SU-DHL-6 (cell line): ENCODE results near the gene CTPS1.

Experiments used
- H2AFZ ChIP-seq: fragments of 200-600 bp; sonication (generic); 2 replicates; pipeline ENCODE4 v1.6.1; 2014; ENCODE audit warnings: low read depth, mild to moderate bottlenecking, moderate library complexity, mixed read lengths, antibody characterized with exemption, low read length; ENCODE audit not compliant: severe bottlenecking
- H3F3A ChIP-seq: fragments of 200-600 bp; shearing (Covaris generic); 2 replicates; pipeline ENCODE4 v1.6.0; 2016; ENCODE audit warnings: antibody characterized with exemption, mild to moderate bottlenecking; ENCODE audit not compliant: insufficient read depth
- H3K27ac ChIP-seq: fragments of 200-600 bp; sonication (generic); 2 replicates; pipeline ENCODE4 v1.5.1; 2016; ENCODE audit warnings: low read depth, mild to moderate bottlenecking, low read length, moderate library complexity, mixed read lengths
- H3K27me3 ChIP-seq: fragments of 200-600 bp; sonication (generic), shearing (Covaris generic); 2 replicates; pipeline ENCODE4 v1.6.0; 2014; ENCODE audit warnings: mild to moderate bottlenecking, low read length
- H3K36me3 ChIP-seq: fragments of 200-600 bp; sonication (generic); 2 replicates; pipeline ENCODE4 v1.6.1; 2014; ENCODE audit warnings: mild to moderate bottlenecking, low read length, mixed read lengths
- H3K4me2 ChIP-seq: fragments of 300-600, 200-600 bp; shearing (Covaris generic), sonication (generic); 2 replicates; pipeline ENCODE4 v1.6.0; 2014; ENCODE audit warnings: low read length, low read depth, mild to moderate bottlenecking; ENCODE audit not compliant: poor library complexity, severe bottlenecking
- H3K4me3 ChIP-seq: fragments of 200-600 bp; sonication (generic); 2 replicates; pipeline ENCODE4 v1.5.1; 2014; ENCODE audit warnings: antibody characterized with exemption, low read length, mild to moderate bottlenecking, mixed read lengths; ENCODE audit not compliant: insufficient read depth, poor library complexity, severe bottlenecking
- H3K79me2 ChIP-seq: fragments of 200-600 bp; sonication (generic); 2 replicates; pipeline ENCODE4 v1.6.1; 2014; ENCODE audit warnings: mild to moderate bottlenecking, low read length, moderate library complexity; ENCODE audit not compliant: insufficient read depth
- H3K9ac ChIP-seq: fragments of 200-600 bp; sonication (generic); 2 replicates; pipeline ENCODE4 v1.7.0; 2014; ENCODE audit warnings: mild to moderate bottlenecking, low read length
- H3K9me2 ChIP-seq: fragments of 200-600 bp; sonication (generic); replicated peaks from 2 replicates; pipeline ENCODE4 v1.6.1; 2014; ENCODE audit warnings: low read length; ENCODE audit not compliant: insufficient read depth
- H3K9me3 ChIP-seq: fragments of 200-600 bp; sonication (generic); 2 replicates; pipeline ENCODE4 v1.6.1; 2014; ENCODE audit warnings: low read length, mixed read lengths; ENCODE audit not compliant: insufficient read depth
- H4K20me1 ChIP-seq: fragments of 200-600 bp; sonication (generic); 2 replicates; pipeline ENCODE4 v1.6.1; 2014; ENCODE audit warnings: low read depth, mild to moderate bottlenecking, antibody characterized with exemption, low read length, moderate library complexity, mixed read lengths
- EZH2phosphoT487 ChIP-seq: fragments of 200-600 bp; sonication (generic), shearing (Covaris generic); conservative IDR thresholded peaks from 2 replicates; pipeline ENCODE4 v1.6.1; 2018; ENCODE audit warnings: mild to moderate bottlenecking, antibody characterized with exemption, low read length, moderate library complexity, mixed read lengths
- TF ChIP-seq, protein P1 (sequence below): fragments of 200-600 bp; sonication (generic); IDR thresholded peaks from one replicate; pipeline ENCODE4 v1.5.1; 2017; ENCODE audit warnings: antibody characterized with exemption, mild to moderate bottlenecking, low read length, moderate library complexity; ENCODE audit not compliant: insufficient read depth, poor library complexity, severe bottlenecking

Gene CTPS1

DNA sequence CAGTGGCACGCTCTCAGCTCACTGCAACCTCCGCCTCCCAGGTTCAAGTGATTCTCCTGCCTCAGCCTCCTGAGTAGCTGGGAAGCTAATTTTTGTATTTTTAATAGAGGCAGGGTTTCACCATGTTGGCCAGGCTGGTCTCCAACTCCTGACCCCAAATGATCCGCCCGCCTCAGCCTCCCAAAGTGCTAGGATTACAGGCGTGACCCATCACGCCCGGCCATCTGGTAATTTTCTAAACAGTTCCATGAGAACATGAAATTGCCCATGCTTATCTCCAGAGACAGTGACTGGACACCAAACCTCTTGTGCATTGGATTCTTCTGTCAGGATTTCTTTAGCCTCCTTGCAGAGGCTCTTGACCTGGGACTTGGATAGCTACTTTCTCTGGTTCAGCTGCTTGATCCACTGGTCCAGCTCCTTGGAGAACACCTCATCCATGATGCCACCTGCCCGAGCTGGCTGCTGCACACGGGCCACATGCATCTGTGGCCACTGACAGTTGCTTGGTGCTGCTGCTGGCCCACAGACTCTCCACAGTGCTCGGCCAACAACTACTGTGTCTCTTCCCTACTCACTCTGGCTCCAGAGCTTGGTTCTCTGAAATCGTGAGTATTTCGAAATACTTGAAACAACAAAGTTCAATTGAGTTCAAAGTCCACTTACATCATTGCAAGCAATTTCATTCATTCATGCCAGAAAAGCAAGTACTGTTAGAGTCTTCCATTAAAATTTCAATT lies 40.0 kb upstream of the CTPS1 start:
- Histone ChIP-seq H3K9me2 (no peaks in the 10 kb centered on the region), H2AFZ (no peak overlapping the region), H3K4me3 (no peak overlapping the region), H3K9me3 (no peaks in the 10 kb centered on the region), H3K4me2 (no peak overlapping the region), H3F3A (no peaks in the 10 kb centered on the region), H3K27me3 (no peaks in the 10 kb centered on the region), H4K20me1 (no peaks in the 10 kb centered on the region), H3K36me3 (no peaks in the 10 kb centered on the region), H3K9ac (no peak overlapping the region), H3K27ac (no peak overlapping the region), H3K79me2 (no peaks in the 10 kb centered on the region)
- no peak for TF ChIP-seq EZH2phosphoT487
- TF ChIP-seq, protein P1, sequence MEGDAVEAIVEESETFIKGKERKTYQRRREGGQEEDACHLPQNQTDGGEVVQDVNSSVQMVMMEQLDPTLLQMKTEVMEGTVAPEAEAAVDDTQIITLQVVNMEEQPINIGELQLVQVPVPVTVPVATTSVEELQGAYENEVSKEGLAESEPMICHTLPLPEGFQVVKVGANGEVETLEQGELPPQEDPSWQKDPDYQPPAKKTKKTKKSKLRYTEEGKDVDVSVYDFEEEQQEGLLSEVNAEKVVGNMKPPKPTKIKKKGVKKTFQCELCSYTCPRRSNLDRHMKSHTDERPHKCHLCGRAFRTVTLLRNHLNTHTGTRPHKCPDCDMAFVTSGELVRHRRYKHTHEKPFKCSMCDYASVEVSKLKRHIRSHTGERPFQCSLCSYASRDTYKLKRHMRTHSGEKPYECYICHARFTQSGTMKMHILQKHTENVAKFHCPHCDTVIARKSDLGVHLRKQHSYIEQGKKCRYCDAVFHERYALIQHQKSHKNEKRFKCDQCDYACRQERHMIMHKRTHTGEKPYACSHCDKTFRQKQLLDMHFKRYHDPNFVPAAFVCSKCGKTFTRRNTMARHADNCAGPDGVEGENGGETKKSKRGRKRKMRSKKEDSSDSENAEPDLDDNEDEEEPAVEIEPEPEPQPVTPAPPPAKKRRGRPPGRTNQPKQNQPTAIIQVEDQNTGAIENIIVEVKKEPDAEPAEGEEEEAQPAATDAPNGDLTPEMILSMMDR, result no peak

DNA sequence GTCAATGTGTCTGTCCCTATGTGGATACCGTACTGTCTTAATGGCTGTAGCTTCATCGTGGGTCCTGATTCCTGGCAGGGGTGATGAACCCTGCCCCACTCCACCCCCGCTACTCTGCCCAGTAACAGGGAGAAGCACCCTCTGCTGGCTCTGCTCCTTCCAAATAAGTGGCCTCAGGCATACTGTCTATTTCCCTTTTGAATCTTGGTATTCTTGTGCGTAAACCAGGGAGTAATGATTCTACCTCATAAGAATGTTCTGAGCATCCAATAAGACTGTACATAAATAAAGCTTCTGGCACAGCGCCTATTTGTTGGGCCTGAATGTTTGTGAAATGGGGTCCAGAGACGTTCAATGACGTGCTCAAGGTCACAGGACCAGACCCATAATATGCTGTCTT lies 35.2 kb upstream of the CTPS1 start:
- no peaks in the 10 kb centered on the region for H3K27me3 ChIP-seq
- no peak overlapping the region for H3K4me3 ChIP-seq
- H2AFZ ChIP-seq, result no peak overlapping the region
- H3K79me2 ChIP-seq, result no peaks in the 10 kb centered on the region
- TF ChIP-seq EZH2phosphoT487, result no peak
- TF ChIP-seq, protein P1, result no peak
- H4K20me1 ChIP-seq, result no peaks in the 10 kb centered on the region
- no peaks in the 10 kb centered on the region for H3K9me3 ChIP-seq
- no peaks in the 10 kb centered on the region for H3K9me2 ChIP-seq
- no peaks in the 10 kb centered on the region for H3K36me3 ChIP-seq
- no peak overlapping the region for H3K9ac ChIP-seq
- no peaks in the 10 kb centered on the region for H3F3A ChIP-seq
- H3K27ac ChIP-seq, result no peak overlapping the region
- H3K4me2 ChIP-seq, result no peak overlapping the region

- TF ChIP-seq, protein P1, result no peak
- TF ChIP-seq EZH2phosphoT487, result no peak
- no peaks in the 10 kb centered on the region for H3F3A ChIP-seq
- no peaks in the 10 kb centered on the region for H3K36me3 ChIP-seq
- no peaks in the 10 kb centered on the region for H3K9me2 ChIP-seq
- H2AFZ ChIP-seq, result no peak overlapping the region
- no peak overlapping the region for H3K4me3 ChIP-seq
- H3K27ac ChIP-seq, result no peak overlapping the region
- H3K4me2 ChIP-seq, result no peak overlapping the region
- H3K9me3 ChIP-seq, result no peaks in the 10 kb centered on the region
- H3K9ac ChIP-seq, result no peak overlapping the region
- H3K79me2 ChIP-seq, result no peaks in the 10 kb centered on the region
- H3K27me3 ChIP-seq, result no peaks in the 10 kb centered on the region
- no peaks in the 10 kb centered on the region for H4K20me1 ChIP-seq
Measured at GRCh38 chr1:40944841-40945430, 34.6 kb upstream of the CTPS1 start.
